ENCODE results near the gene RETREG2.

Gene RETREG2

DNA sequence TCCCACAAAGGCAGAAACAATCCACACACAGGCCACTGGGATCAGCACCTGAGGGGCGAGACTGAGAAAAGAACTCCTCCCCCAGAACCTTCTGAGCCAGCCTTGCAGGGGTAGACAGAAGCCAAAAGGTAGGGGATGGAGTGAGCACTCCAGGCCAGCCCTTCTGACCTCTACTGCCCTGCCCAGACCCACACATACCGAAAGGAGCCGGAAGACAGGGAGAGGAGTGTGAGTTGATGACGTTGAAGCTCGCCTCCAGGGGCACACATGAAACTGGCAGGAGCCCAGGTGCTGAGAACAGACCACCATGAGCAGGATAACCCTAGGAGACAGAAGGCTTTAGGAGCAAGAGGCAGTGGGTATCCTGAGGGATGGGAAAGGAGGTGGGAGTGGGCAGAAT is 10.1 kb upstream of the RETREG2 start:
- no peak overlapping the region for H3K4me3 ChIP-seq (ENCODE audit: low read depth, low read length)
- in situ Hi-C loops (cut with HindIII; ENCODE audit: low sequenced_read_pairs): no loop called here
- no peak for DNase-seq (ENCODE audit: low read depth, low spot score)
- no peak for TF ChIP-seq CTCF (IDR thresholded peaks at IDR 0.05; ENCODE audit: low read depth, low read length)

- no peak for TF ChIP-seq CTCF (IDR thresholded peaks at IDR 0.05; ENCODE audit: low read depth, low read length)
- H3K4me3 ChIP-seq (ENCODE audit: low read depth, low read length): no peak overlapping the region
- DNase-seq (ENCODE audit: low read depth, low spot score): no peak
- in situ Hi-C loops (cut with HindIII; ENCODE audit: low sequenced_read_pairs): no loop called here
Measured at GRCh38 chr2:219168526-219168925, 9.5 kb upstream of the RETREG2 start.

GRCh38 chr2:219168932-219169331 is 9.1 kb upstream of the RETREG2 start:
- DNase-seq (ENCODE audit: low read depth, low spot score): no peak
- in situ Hi-C loops (cut with HindIII; ENCODE audit: low sequenced_read_pairs): no loop called here
- no peak overlapping the region for H3K4me3 ChIP-seq (ENCODE audit: low read depth, low read length)
- TF ChIP-seq CTCF (IDR thresholded peaks at IDR 0.05; ENCODE audit: low read depth, low read length): no peak

DNA sequence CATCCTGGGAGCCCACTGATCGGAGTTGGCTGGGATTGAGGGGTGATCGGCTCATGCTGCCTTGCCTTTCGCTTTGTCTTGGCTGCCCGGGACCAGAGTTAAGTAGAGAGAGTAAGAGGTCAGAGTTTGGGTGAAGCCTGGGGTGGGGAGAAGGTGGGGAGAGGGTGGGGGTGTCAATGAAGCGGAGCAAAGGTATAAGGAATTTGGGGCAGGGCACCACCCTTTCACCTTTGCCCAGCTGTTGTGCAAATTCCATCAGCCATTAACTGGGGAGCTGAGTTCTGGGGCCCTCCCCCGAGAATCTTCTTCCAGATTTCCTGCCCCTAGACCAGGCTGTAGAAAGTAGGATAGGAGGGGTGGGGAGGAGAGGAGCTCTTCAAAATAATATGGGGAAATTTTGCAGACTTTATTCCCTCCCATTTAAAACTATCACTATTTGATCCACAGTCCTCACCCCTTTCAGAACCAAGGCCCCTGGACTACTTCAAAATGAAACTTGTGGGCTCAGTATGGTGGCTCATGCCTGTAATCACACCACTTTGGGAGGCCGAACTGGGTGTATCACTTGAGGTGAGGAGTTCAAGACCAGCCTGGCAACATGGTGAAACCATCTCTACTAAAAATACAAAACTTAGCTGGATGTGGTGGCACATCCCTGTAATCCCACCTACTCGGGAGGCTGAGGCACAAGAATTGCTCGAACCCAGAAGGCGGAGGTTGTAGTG is 8.0 kb upstream of the RETREG2 start, which contains the start of gene SLC23A3:
SLC23A3 (minus strand) TSS at position 100 of the 725 bp plus-strand sequence; CDS start at position 55, 45 bp downstream.
- in situ Hi-C loops (cut with HindIII; ENCODE audit: low sequenced_read_pairs): no loop called here
- DNase-seq (ENCODE audit: low read depth, low spot score): no peak
- no peak for TF ChIP-seq CTCF (IDR thresholded peaks at IDR 0.05; ENCODE audit: low read depth, low read length)
- no peak within 1 kb of the TSS for H3K4me3 ChIP-seq (ENCODE audit: low read depth, low read length)

GRCh38 chr2:219171231-219171651 is 6.8 kb upstream of the RETREG2 start:
- peak; percentile 71 for TF ChIP-seq CTCF (IDR thresholded peaks at IDR 0.05; ENCODE audit: low read depth, low read length)
- in situ Hi-C loops (cut with HindIII; ENCODE audit: low sequenced_read_pairs): no loop called here

GRCh38 chr2:219172231-219173154 is 5.6 kb upstream of the RETREG2 start:
- TF ChIP-seq CTCF (IDR thresholded peaks at IDR 0.05; ENCODE audit: low read depth, low read length): no peak
- no peak overlapping the region for H3K4me3 ChIP-seq (ENCODE audit: low read depth, low read length)
- in situ Hi-C loops (cut with HindIII; ENCODE audit: low sequenced_read_pairs): no loop called here
- DNase-seq (ENCODE audit: low read depth, low spot score): no peak

More at GRCh38 chr2:219171231-219171651, 6.8 kb upstream of the RETREG2 start:
- peak; percentile 66 for DNase-seq (ENCODE audit: low read depth, low spot score)
- H3K4me3 ChIP-seq (ENCODE audit: low read depth, low read length): no peak overlapping the region
